RWPE1 (cell line): Measurements from ENCODE around the gene GSTM4.

Experiments
- CTCF ChIA-PET: fragments of 350-600 bp; sonication (Branson Sonifier 250); formaldehyde crosslinking; extraction: SDS; loops from one replicate; lab custom pipeline; 2021; lab: Yijun Ruan, JAX
- POLR2A ChIA-PET: fragments of 400-600 bp; formaldehyde crosslinking; extraction: SDS; loops from one replicate; lab custom pipeline; 2020; ENCODE audit warnings: antibody characterized with exemption; ENCODE audit not compliant: low non-redundant PET; lab: Yijun Ruan, JAX
- DNase-seq: peaks from one replicate; pipeline ENCODE4 v3.0.0; 2012; ENCODE audit warnings: low spot score
- H3K27ac ChIP-seq: fragments of 450-650 bp; 2 replicates; pipeline ENCODE4 v1.5.1; 2017
- CTCF ChIP-seq: fragments of 450-650 bp; conservative IDR thresholded peaks from 2 replicates; pipeline ENCODE4 v1.5.1; 2017; ENCODE audit warnings: low read depth, mild to moderate bottlenecking

The GSTM4 gene

GRCh38 chr1:109642626-109643025, 13.3 kb upstream of the GSTM4 start:
- CTCF ChIA-PET = interaction anchor here (0.6 to 0.7 kb wide), 3 partner anchors 10 to 114 kb away, joined by 3 read pairs; no protein-coding TSS in a partner anchor
- TF ChIP-seq CTCF = no peak
- POLR2A ChIA-PET = no interaction called here
- H3K27ac ChIP-seq = no peak overlapping the region
- DNase-seq = no peak

- CTCF ChIA-PET = interaction anchor here (0.6 to 0.9 kb wide), 4 partner anchors 50 to 337 kb away, joined by 3 to 4 read pairs (median 3); no protein-coding TSS in a partner anchor
- no peak overlapping the region for H3K27ac ChIP-seq
- peak; percentile 89 for TF ChIP-seq CTCF
- POLR2A ChIA-PET = no interaction called here
- DNase-seq = peak; percentile 73
These were observed 12.3 kb upstream of the GSTM4 start for GRCh38 chr1:109643385-109644230.

GRCh38 chr1:109644670-109645069, 11.2 kb upstream of the GSTM4 start:
- CTCF ChIA-PET = interaction anchor here (0.7 kb wide), 1 partner anchor 120 kb away, joined by 3 read pairs; no protein-coding TSS in a partner anchor
- no peak for DNase-seq

GRCh38 chr1:109649491-109649914, 6.4 kb upstream of the GSTM4 start:
- no peak overlapping the region for H3K27ac ChIP-seq
- POLR2A ChIA-PET = no interaction called here
- no peak for DNase-seq
- CTCF ChIA-PET = interaction anchor here (0.6 to 5.1 kb wide), 10 partner anchors 9 to 335 kb away, joined by 3 to 37 read pairs (median 4); partner anchors contain the start of genes AHCYL1 and GNAI3
- TF ChIP-seq CTCF = peak; percentile 57

More at GRCh38 chr1:109644670-109645069, 11.2 kb upstream of the GSTM4 start:
- TF ChIP-seq CTCF = no peak
- H3K27ac ChIP-seq = no peak overlapping the region
- POLR2A ChIA-PET = no interaction called here

- no peak overlapping the region for H3K27ac ChIP-seq
- no peak for DNase-seq
- ChIA-PET CTCF (interaction anchor here (0.9 to 5.1 kb wide), 2 partner anchors 10 to 71 kb away, joined by 3 to 37 read pairs; no protein-coding TSS in a partner anchor), POLR2A (no interaction called here)
- TF ChIP-seq CTCF = no peak
These were observed 5.3 kb upstream of the GSTM4 start for GRCh38 chr1:109650609-109651008.

- CTCF ChIA-PET = interaction anchor here (0.8 to 5.1 kb wide), 4 partner anchors 12 to 359 kb away, joined by 3 to 37 read pairs (median 4); no protein-coding TSS in a partner anchor
- no peak for TF ChIP-seq CTCF
- no peak for DNase-seq
These were observed 3.5 kb upstream of the GSTM4 start for GRCh38 chr1:109652402-109652801.

More at GRCh38 chr1:109652402-109652801, 3.5 kb upstream of the GSTM4 start:
- H3K27ac ChIP-seq = no peak overlapping the region
- POLR2A ChIA-PET = no interaction called here
